Calu3 (cell line): ENCODE measurements around the gene MAP7. TPM values are rescaled to one million over a fixed set of nuclear protein-coding genes. Genes with fewer than 3 reads are reported as not detected.

ENCODE experiments used
- BruUV-seq: library from RNA; stranded (reverse); fragments of 400-500 nt; replicated peaks from 2 replicates; lab custom pipeline; 2021; lab: Mats Ljungman, UMichigan
- CTCF ChIA-PET: fragments of 300-600 bp; sonication (Branson Sonifier 250); formaldehyde crosslinking; loops from one replicate; lab custom pipeline; 2022; ENCODE audit warnings: antibody characterized with exemption; lab: Charles Lee
- DNase-seq: peaks from one replicate; pipeline ENCODE4 v3.0.0; 2022
- H3K27ac Mint-ChIP-seq: one replicate; pipeline ENCODE4 v1.8.0; 2022; ENCODE audit warnings: mixed read lengths; ENCODE audit not compliant: unreplicated experiment
- H3K27me3 Mint-ChIP-seq: one replicate; pipeline ENCODE4 v1.8.0; 2022; ENCODE audit warnings: mixed read lengths; ENCODE audit not compliant: unreplicated experiment
- H3K36me3 Mint-ChIP-seq: one replicate; pipeline ENCODE4 v1.8.0; 2022; ENCODE audit warnings: mild to moderate bottlenecking, moderate library complexity, mixed read lengths; ENCODE audit not compliant: insufficient read depth, unreplicated experiment
- H3K4me1 Mint-ChIP-seq: one replicate; pipeline ENCODE4 v1.8.0; 2022; ENCODE audit warnings: mild to moderate bottlenecking, low read depth, mixed read lengths; ENCODE audit not compliant: unreplicated experiment
- H3K4me3 Mint-ChIP-seq: one replicate; pipeline ENCODE4 v1.8.0; 2022; ENCODE audit warnings: mild to moderate bottlenecking, low read depth, moderate library complexity, mixed read lengths; ENCODE audit not compliant: unreplicated experiment
- H3K9me3 Mint-ChIP-seq: one replicate; pipeline ENCODE4 v1.8.0; 2022; ENCODE audit warnings: low read depth, mixed read lengths; ENCODE audit not compliant: unreplicated experiment
- intact Hi-C: fragments of 100-400 bp; cut with micrococcal nuclease; formaldehyde crosslinking; loops from one replicate; pipeline ENCODE4 v1.10.0; 2022; ENCODE audit not compliant: unreplicated experiment
- total RNA-seq: library from RNA; stranded (reverse); gene quantifications from 2 replicates; pipeline ENCODE4 v1.2.3, GENCODE V29; 2022
- TF ChIP-seq, protein P1 (sequence below): fragments of 200-600 bp; IDR thresholded peaks from one replicate; pipeline ENCODE4 v1.8.0; 2022; ENCODE audit warnings: antibody characterized with exemption; ENCODE audit not compliant: unreplicated experiment

The MAP7 gene
- total RNA-seq, 1 experiment from 2014 or later, result 30.1 TPM

GRCh38 chr6:136532030-136532429, 18.2 kb downstream of the MAP7 start:
- Mint-ChIP-seq H3K27ac (no peak overlapping the region), H3K4me1 (no peaks in the 10 kb centered on the region), H3K27me3 (no peaks in the 10 kb centered on the region), H3K4me3 (no peak overlapping the region), H3K36me3 (no peaks in the 10 kb centered on the region), H3K9me3 (no peaks in the 10 kb centered on the region)
- DNase-seq, result no peak
- CTCF ChIA-PET, result no interaction called here
- TF ChIP-seq, protein P1, sequence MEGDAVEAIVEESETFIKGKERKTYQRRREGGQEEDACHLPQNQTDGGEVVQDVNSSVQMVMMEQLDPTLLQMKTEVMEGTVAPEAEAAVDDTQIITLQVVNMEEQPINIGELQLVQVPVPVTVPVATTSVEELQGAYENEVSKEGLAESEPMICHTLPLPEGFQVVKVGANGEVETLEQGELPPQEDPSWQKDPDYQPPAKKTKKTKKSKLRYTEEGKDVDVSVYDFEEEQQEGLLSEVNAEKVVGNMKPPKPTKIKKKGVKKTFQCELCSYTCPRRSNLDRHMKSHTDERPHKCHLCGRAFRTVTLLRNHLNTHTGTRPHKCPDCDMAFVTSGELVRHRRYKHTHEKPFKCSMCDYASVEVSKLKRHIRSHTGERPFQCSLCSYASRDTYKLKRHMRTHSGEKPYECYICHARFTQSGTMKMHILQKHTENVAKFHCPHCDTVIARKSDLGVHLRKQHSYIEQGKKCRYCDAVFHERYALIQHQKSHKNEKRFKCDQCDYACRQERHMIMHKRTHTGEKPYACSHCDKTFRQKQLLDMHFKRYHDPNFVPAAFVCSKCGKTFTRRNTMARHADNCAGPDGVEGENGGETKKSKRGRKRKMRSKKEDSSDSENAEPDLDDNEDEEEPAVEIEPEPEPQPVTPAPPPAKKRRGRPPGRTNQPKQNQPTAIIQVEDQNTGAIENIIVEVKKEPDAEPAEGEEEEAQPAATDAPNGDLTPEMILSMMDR, result no peak
- BruUV-seq, result no TSS peak
- intact Hi-C loops, result no loop called here

DNA sequence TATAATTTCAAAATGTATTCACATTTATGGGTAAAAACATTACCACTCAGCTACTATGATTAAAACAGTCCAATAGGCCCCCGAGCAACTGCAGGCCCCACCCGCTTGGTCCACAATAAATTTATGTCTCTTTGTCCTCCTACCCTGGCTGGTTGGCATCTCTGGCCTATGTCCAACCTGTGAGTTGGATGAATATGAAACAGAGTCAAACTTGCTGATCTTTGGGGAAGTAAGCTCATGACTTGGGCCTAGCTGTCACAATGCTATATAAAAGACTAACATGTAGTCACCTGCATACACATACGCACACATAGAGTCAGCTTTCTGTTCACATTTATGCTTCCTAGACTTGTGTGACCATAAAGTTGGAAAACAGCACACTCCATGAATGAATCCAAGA, 20.5 kb downstream of the MAP7 start:
- Mint-ChIP-seq H3K27ac (no peak overlapping the region), H3K36me3 (no peaks in the 10 kb centered on the region), H3K4me3 (no peak overlapping the region), H3K4me1 (peaks cover 20% of the 10 kb centered on the region), H3K9me3 (no peaks in the 10 kb centered on the region), H3K27me3 (no peaks in the 10 kb centered on the region)
- no TSS peak for BruUV-seq
- intact Hi-C loops, result no loop called here
- no peak for DNase-seq
- TF ChIP-seq, protein P1, result no peak
- CTCF ChIA-PET, result no interaction called here

DNA sequence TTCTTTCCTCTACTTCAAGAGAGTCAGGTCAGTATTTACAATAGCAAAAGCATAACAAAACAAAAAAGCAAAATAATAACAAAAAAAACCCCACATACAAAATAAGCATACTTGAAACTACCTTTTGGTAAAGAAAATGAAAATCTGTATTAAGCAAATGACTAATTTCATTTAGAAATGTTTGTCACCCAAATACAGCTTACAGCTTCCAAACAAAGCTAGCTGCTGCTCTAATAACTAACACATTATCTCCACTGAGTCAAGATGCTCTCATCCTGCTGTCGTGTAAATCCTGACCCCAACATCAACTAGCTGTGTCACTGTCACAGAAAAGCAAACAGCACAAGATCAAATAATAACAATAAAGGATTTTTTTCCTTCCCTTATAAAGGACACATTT, 21.7 kb downstream of the MAP7 start:
- H3K27ac Mint-ChIP-seq, result no peak overlapping the region
- CTCF ChIA-PET, result no interaction called here

GRCh38 chr6:136527831-136528230, 22.4 kb downstream of the MAP7 start:
- CTCF ChIA-PET, result no interaction called here
- intact Hi-C loops, result no loop called here
- H3K27ac Mint-ChIP-seq, result no peak overlapping the region

More for the DNA sequence above, 21.7 kb downstream of the MAP7 start:
- BruUV-seq, result no TSS peak
- no peaks in the 10 kb centered on the region for H3K36me3 Mint-ChIP-seq
- no peaks in the 10 kb centered on the region for H3K9me3 Mint-ChIP-seq
- peaks cover 20% of the 10 kb centered on the region for H3K4me1 Mint-ChIP-seq
- H3K4me3 Mint-ChIP-seq, result no peak overlapping the region
- no peaks in the 10 kb centered on the region for H3K27me3 Mint-ChIP-seq
- no peak for DNase-seq
- intact Hi-C loops, result no loop called here
- TF ChIP-seq, protein P1, result no peak

More at GRCh38 chr6:136527831-136528230, 22.4 kb downstream of the MAP7 start:
- H3K36me3 Mint-ChIP-seq, result no peaks in the 10 kb centered on the region
- H3K27me3 Mint-ChIP-seq, result no peaks in the 10 kb centered on the region
- no TSS peak for BruUV-seq
- peaks cover 20% of the 10 kb centered on the region for H3K4me1 Mint-ChIP-seq
- TF ChIP-seq, protein P1, result no peak
- H3K9me3 Mint-ChIP-seq, result no peaks in the 10 kb centered on the region
- DNase-seq, result no peak
- H3K4me3 Mint-ChIP-seq, result no peak overlapping the region
